Liver (tissue), 9 donors: Measurements from ENCODE around the gene SHF. TPM values are rescaled to one million over a fixed set of nuclear protein-coding genes. Genes with fewer than 3 reads are reported as not detected.

Experiments used
- DNase-seq: peaks from one replicate; pipeline ENCODE4 v3.0.0-alpha.2; 2017; ENCODE audit warnings: low spot score
- H3K27ac ChIP-seq, 2 donors: one replicate each; pipeline ENCODE4 v1.7.0; 2013; ENCODE audit warnings: inconsistent platforms in 2 of 2, low read length in 2 of 2, control low read depth in 1 of 2, low read depth in 1 of 2, mild to moderate bottlenecking in 1 of 2
- H3K27me3 ChIP-seq, 4 donors: one replicate each; pipeline versions ENCODE4 v1.6.1 to v1.7.0; 2013; ENCODE audit warnings: low read length in 3 of 4, inconsistent platforms in 1 of 4, mild to moderate bottlenecking in 1 of 4, moderate library complexity in 1 of 4; ENCODE audit not compliant: control insufficient read depth in 4 of 4, insufficient read depth in 4 of 4
- H3K36me3 ChIP-seq, 4 donors: one replicate each; pipeline versions ENCODE4 v1.6.1 to v1.7.0; 2013; ENCODE audit warnings: low read length in 3 of 4, mild to moderate bottlenecking in 3 of 4, low read depth in 1 of 4, moderate library complexity in 1 of 4; ENCODE audit not compliant: control insufficient read depth in 4 of 4, insufficient read depth in 3 of 4
- H3K4me1 ChIP-seq, 4 donors: one replicate each; pipeline versions ENCODE4 v1.6.1 to v1.7.0; 2013; ENCODE audit warnings: low read length in 3 of 4, mild to moderate bottlenecking in 3 of 4, moderate library complexity in 1 of 4; ENCODE audit not compliant: control insufficient read depth in 4 of 4, insufficient read depth in 4 of 4
- H3K4me3 ChIP-seq, 3 donors: one replicate each; pipeline versions ENCODE4 v1.6.1 to v1.7.0; 2013; ENCODE audit warnings: low read length in 3 of 3, control low read depth in 1 of 3, low read depth in 1 of 3, mild to moderate bottlenecking in 1 of 3
- H3K9ac ChIP-seq, 2 donors: one replicate each; pipeline ENCODE4 v1.7.0; 2013; ENCODE audit warnings: low read length in 2 of 2, mild to moderate bottlenecking in 2 of 2, moderate library complexity in 2 of 2, control low read depth in 1 of 2, low read depth in 1 of 2
- H3K9me3 ChIP-seq, 4 donors: one replicate each; pipeline versions ENCODE4 v1.6.1 to v1.7.0; 2013; ENCODE audit warnings: low read length in 3 of 4; ENCODE audit not compliant: control insufficient read depth in 4 of 4
- EGR1 ChIP-seq, 2 donors: IDR thresholded peaks; 2 replicates each; pipeline ENCODE4 v1.6.1; 2016 to 2018; ENCODE audit warnings: antibody characterized with exemption in 2 of 2, low read depth in 2 of 2
- FOXA1 ChIP-seq: IDR thresholded peaks from 2 replicates; pipeline ENCODE4 v1.6.1; 2016; ENCODE audit warnings: antibody characterized with exemption
- FOXA2 ChIP-seq: IDR thresholded peaks from 2 replicates; pipeline ENCODE4 v1.6.1; 2016; ENCODE audit warnings: antibody characterized with exemption
- GABPA ChIP-seq, 2 donors: IDR thresholded peaks in 1 of 2; conservative IDR thresholded peaks in 1 of 2; 2 replicates each; pipeline ENCODE4 v1.6.1; 2016; ENCODE audit warnings: antibody characterized with exemption in 2 of 2, mild to moderate bottlenecking in 1 of 2, moderate library complexity in 1 of 2
- HNF4A ChIP-seq, 2 donors: conservative IDR thresholded peaks; 2 replicates each; pipeline ENCODE4 v1.6.1; 2016; ENCODE audit warnings: antibody characterized with exemption in 2 of 2, mild to moderate bottlenecking in 2 of 2
- HNF4G ChIP-seq: IDR thresholded peaks from 2 replicates; pipeline ENCODE4 v1.6.1; 2016; ENCODE audit warnings: antibody characterized with exemption
- NR2F2 ChIP-seq: IDR thresholded peaks from 2 replicates; pipeline ENCODE4 v1.6.1; 2016; ENCODE audit warnings: antibody characterized with exemption
- RAD21 ChIP-seq, 2 donors: IDR thresholded peaks; 2 replicates each; pipeline ENCODE4 v1.6.1; 2016; ENCODE audit warnings: antibody characterized with exemption in 2 of 2, mild to moderate bottlenecking in 2 of 2
- RXRA ChIP-seq, 2 donors: IDR thresholded peaks; 2 replicates each; pipeline ENCODE4 v1.6.1; 2017 to 2018; ENCODE audit warnings: antibody characterized with exemption in 2 of 2, mild to moderate bottlenecking in 1 of 2
- SP1 ChIP-seq: IDR thresholded peaks from 2 replicates; pipeline ENCODE4 v1.6.1; 2018; ENCODE audit warnings: antibody characterized with exemption, mild to moderate bottlenecking
- TAF1 ChIP-seq: conservative IDR thresholded peaks from 2 replicates; pipeline ENCODE4 v1.6.1; 2016; ENCODE audit warnings: antibody characterized with exemption, mild to moderate bottlenecking
- YY1 ChIP-seq: IDR thresholded peaks from 2 replicates; pipeline ENCODE4 v1.6.1; 2016; ENCODE audit warnings: antibody characterized with exemption, mild to moderate bottlenecking
- WGBS: extraction: QIAGEN DNeasy Blood & Tissue Kit; methylation state at CpG from one replicate; pipeline ENCODE4 v1.1.7; 2013; 5-methylcytosine and 5-hydroxymethylcytosine counted together
- polyA plus RNA-seq, 2 donors: library from polyadenylated mRNA; stranded (reverse) in 1 of 2; unstranded in 1 of 2; fragments of 200-250 nt in 1 of 2; fragments of >200 nt in 1 of 2; fragmentation: Nextera tagmentation in 1 of 2; extraction: Ambion mirVana in 1 of 2; gene quantifications; one replicate each; pipeline versions ENCODE4 v1.2.1 to v1.2.3, GENCODE V29; 2013 to 2015
- total RNA-seq, 2 donors: library from RNA; depleted of rRNA; stranded (reverse); fragments of >200 nt; gene quantifications; one replicate each; pipeline ENCODE4 v1.2.3, GENCODE V29; 2014
- TF ChIP-seq, protein P1 (sequence below): IDR thresholded peaks from 2 replicates; pipeline ENCODE4 v1.6.1; 2016; ENCODE audit warnings: antibody characterized with exemption
- TF ChIP-seq, protein P2 (sequence below): IDR thresholded peaks from 2 replicates; pipeline ENCODE4 v1.6.1; 2016; ENCODE audit warnings: antibody characterized with exemption
- TF ChIP-seq, protein P3 (sequence below): IDR thresholded peaks from 2 replicates; pipeline ENCODE4 v1.6.1; 2016; ENCODE audit warnings: antibody characterized with exemption, mild to moderate bottlenecking
- donor health status: healthy.
- donor health status: healthy.
- donor health status: healthy.
- donor health status: healthy.
- donor health status: healthy.

The SHF gene
- total and polyA plus RNA-seq, 4 donors: 4.7 to 15.7 (median 10.1) TPM

DNA sequence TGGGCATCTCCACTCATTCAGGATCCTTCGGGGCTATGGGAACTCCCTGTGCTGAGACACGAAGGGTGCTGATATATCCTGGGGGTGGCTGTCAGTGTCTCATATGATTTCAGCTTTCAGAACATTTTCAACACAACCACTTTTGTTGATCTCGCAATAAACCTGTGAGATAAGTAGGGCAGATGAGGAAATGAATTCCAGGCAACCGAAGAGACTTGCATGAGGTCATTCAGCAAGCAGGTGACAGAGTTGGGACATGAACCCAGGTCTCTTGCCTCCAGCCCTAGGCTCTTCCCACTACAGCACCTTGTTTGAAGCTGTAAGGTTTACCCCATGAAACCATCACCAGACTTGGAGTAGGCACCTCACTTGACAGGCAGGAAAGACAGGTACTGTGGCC lies 41.4 kb downstream of the SHF start:
- Histone ChIP-seq H3K4me1 (no peaks in the 10 kb centered on the region), H3K27ac (no peak overlapping the region), H3K9ac (no peak overlapping the region), H3K9me3 (no peaks in the 10 kb centered on the region), H3K4me3 (no peak overlapping the region), H3K27me3 (no peaks in the 10 kb centered on the region), H3K36me3 (no peaks in the 10 kb centered on the region)
- DNase-seq: no peak
- 77% methylated on average over 4 of the region's 4 CpGs for WGBS
- TF ChIP-seq HNF4A (conservative IDR thresholded peaks at IDR 0.05) (no peak), EGR1 (IDR thresholded peaks at IDR 0.05; ENCODE audit: low read depth in 2 of 2) (no peak), TAF1 (no peak), FOXA1 (no peak), HNF4G (no peak), GABPA (IDR thresholded peaks at IDR 0.05 in 1 of 2, conservative IDR thresholded peaks at IDR 0.05 in 1 of 2) (no peak)
- TF ChIP-seq, protein P1, sequence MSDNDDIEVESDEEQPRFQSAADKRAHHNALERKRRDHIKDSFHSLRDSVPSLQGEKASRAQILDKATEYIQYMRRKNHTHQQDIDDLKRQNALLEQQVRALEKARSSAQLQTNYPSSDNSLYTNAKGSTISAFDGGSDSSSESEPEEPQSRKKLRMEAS: no peak
- TF ChIP-seq, protein P2, sequence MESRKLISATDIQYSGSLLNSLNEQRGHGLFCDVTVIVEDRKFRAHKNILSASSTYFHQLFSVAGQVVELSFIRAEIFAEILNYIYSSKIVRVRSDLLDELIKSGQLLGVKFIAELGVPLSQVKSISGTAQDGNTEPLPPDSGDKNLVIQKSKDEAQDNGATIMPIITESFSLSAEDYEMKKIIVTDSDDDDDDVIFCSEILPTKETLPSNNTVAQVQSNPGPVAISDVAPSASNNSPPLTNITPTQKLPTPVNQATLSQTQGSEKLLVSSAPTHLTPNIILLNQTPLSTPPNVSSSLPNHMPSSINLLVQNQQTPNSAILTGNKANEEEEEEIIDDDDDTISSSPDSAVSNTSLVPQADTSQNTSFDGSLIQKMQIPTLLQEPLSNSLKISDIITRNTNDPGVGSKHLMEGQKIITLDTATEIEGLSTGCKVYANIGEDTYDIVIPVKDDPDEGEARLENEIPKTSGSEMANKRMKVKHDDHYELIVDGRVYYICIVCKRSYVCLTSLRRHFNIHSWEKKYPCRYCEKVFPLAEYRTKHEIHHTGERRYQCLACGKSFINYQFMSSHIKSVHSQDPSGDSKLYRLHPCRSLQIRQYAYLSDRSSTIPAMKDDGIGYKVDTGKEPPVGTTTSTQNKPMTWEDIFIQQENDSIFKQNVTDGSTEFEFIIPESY: no peak

DNA sequence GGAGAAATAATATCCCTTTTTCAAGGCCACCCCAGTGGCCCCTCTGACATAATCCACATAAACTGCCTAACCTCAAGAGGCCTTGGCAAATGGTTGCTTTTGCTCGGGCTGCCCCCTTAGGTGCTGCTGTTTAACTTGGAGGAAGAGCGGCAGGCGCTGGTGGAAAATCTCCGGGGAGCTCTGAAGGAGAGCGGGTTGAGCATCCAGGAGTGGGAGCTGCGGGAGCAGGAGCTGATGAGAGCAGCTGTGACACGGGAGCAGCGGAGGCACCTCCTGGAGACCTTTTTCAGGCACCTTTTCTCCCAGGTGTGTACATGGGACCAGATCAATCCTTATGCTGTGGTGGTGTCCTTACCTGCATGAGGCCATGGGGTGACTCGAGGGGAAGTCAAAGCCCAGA lies 43.0 kb downstream of the SHF start:
- H3K4me3 ChIP-seq: no peak overlapping the region
- no peak for TF ChIP-seq NR2F2
- TF ChIP-seq, protein P3, sequence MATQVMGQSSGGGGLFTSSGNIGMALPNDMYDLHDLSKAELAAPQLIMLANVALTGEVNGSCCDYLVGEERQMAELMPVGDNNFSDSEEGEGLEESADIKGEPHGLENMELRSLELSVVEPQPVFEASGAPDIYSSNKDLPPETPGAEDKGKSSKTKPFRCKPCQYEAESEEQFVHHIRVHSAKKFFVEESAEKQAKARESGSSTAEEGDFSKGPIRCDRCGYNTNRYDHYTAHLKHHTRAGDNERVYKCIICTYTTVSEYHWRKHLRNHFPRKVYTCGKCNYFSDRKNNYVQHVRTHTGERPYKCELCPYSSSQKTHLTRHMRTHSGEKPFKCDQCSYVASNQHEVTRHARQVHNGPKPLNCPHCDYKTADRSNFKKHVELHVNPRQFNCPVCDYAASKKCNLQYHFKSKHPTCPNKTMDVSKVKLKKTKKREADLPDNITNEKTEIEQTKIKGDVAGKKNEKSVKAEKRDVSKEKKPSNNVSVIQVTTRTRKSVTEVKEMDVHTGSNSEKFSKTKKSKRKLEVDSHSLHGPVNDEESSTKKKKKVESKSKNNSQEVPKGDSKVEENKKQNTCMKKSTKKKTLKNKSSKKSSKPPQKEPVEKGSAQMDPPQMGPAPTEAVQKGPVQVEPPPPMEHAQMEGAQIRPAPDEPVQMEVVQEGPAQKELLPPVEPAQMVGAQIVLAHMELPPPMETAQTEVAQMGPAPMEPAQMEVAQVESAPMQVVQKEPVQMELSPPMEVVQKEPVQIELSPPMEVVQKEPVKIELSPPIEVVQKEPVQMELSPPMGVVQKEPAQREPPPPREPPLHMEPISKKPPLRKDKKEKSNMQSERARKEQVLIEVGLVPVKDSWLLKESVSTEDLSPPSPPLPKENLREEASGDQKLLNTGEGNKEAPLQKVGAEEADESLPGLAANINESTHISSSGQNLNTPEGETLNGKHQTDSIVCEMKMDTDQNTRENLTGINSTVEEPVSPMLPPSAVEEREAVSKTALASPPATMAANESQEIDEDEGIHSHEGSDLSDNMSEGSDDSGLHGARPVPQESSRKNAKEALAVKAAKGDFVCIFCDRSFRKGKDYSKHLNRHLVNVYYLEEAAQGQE: no peak
- no peak for TF ChIP-seq RXRA (IDR thresholded peaks at IDR 0.05)
- no peak for TF ChIP-seq GABPA (IDR thresholded peaks at IDR 0.05 in 1 of 2, conservative IDR thresholded peaks at IDR 0.05 in 1 of 2)
- no peak for TF ChIP-seq RAD21 (IDR thresholded peaks at IDR 0.05)
- no peak for TF ChIP-seq FOXA1
- H3K36me3 ChIP-seq: no peaks in the 10 kb centered on the region
- no peaks in the 10 kb centered on the region for H3K9me3 ChIP-seq
- H3K27ac ChIP-seq: no peak overlapping the region
- no peak for DNase-seq
- peaks cover 0 to 1% (median 0%) of the 10 kb centered on the region in 4 donors for H3K4me1 ChIP-seq
- 86% methylated on average over 9 of the region's 9 CpGs for WGBS
- H3K27me3 ChIP-seq: no peaks in the 10 kb centered on the region
- H3K9ac ChIP-seq: no peak overlapping the region

DNA sequence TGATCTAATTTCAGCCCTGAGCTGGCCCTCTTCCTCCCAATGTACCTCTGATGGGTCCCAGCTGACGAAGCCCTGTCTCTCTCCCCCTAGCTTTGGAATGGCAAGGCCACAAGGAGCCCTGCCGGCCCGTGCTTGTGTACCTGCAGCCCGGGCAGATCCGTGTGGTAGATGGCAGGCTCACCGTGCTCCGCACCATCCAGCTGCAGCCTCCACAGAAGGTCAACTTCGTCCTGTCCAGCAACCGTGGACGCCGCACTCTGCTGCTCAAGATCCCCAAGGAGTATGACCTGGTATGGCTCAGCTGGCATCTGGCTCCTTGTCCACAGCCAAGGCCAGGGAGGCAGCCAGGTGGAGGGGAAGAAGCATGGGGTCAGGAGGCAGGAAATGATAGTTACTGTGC lies 43.8 kb downstream of the SHF start:
- H3K9ac ChIP-seq: no peak overlapping the region
- H3K4me3 ChIP-seq: no peak overlapping the region
- no peaks in the 10 kb centered on the region for H3K36me3 ChIP-seq
- no peaks in the 10 kb centered on the region for H3K9me3 ChIP-seq
- no peak for DNase-seq
- WGBS: 90% methylated on average over 11 of the region's 11 CpGs
- no peaks in the 10 kb centered on the region for H3K27me3 ChIP-seq
- TF ChIP-seq TAF1: no peak
- TF ChIP-seq GABPA (IDR thresholded peaks at IDR 0.05 in 1 of 2, conservative IDR thresholded peaks at IDR 0.05 in 1 of 2): no peak
- TF ChIP-seq, protein P2: no peak
- TF ChIP-seq FOXA2: no peak
- TF ChIP-seq HNF4A (conservative IDR thresholded peaks at IDR 0.05): no peak
- no peak for TF ChIP-seq SP1
- TF ChIP-seq, protein P1: no peak
- no peak for TF ChIP-seq RAD21 (IDR thresholded peaks at IDR 0.05)
- TF ChIP-seq YY1: no peak
- no peak for TF ChIP-seq FOXA1
- TF ChIP-seq NR2F2: no peak
- peaks cover 0 to 9% (median 2%) of the 10 kb centered on the region in 4 donors for H3K4me1 ChIP-seq
- no peak overlapping the region for H3K27ac ChIP-seq
